Fibroblast of lung (primary cell): ENCODE measurements around the gene XYLT2.

ENCODE experiments used
- CTCF ChIP-seq, 2 donors: IDR thresholded peaks in 1 of 2; conservative IDR thresholded peaks in 1 of 2; 1 replicate in 1 of 2; 2 replicates in 1 of 2; pipeline ENCODE4 v1.5.1; 2011 to 2012; ENCODE audit warnings: low read length in 2 of 2, control low read depth in 1 of 2, inconsistent platforms in 1 of 2, low read depth in 1 of 2, mild to moderate bottlenecking in 1 of 2
- EZH2 ChIP-seq: IDR thresholded peaks from 2 replicates; pipeline ENCODE4 v1.5.1; 2012; ENCODE audit warnings: low read length, control low read depth, mild to moderate bottlenecking; ENCODE audit errors: missing control alignments

GRCh38 chr17:50344731-50345365 is 1.1 kb upstream of the XYLT2 start:
- TF ChIP-seq EZH2 (no peak), CTCF (conservative IDR thresholded peaks at IDR 0.05 in 1 of 2, IDR thresholded peaks at IDR 0.05 in 1 of 2; ENCODE audit: low read depth in 1 of 2, low read length in 2 of 2) (no peak)
